Cerebellar nuclear complex (tissue), 1 donor: ENCODE data around the gene LAPTM5.

Experiments
- DNase-seq, 2 experiments: peaks; one replicate each; lab custom pipeline; 2025; lab: John Stamatoyannopoulos, UW

The LAPTM5 gene

GRCh38 chr1:30755746-30756145, 1.8 kb downstream of the LAPTM5 start:
- DNase-seq: no peak

- DNase-seq: no peak
These were observed 2.2 kb downstream of the LAPTM5 start for GRCh38 chr1:30755334-30755733.

- DNase-seq: no peak
These were observed 2.8 kb downstream of the LAPTM5 start for GRCh38 chr1:30754684-30755171.

- DNase-seq: no peak
These were observed 3.9 kb downstream of the LAPTM5 start for GRCh38 chr1:30753660-30754123.

GRCh38 chr1:30753118-30753517, 4.5 kb downstream of the LAPTM5 start:
- DNase-seq: no peak

- no peak for DNase-seq
These were observed 5.0 kb downstream of the LAPTM5 start for GRCh38 chr1:30752651-30752908.

- no peak for DNase-seq
These were observed 5.5 kb downstream of the LAPTM5 start for GRCh38 chr1:30751830-30752650.

GRCh38 chr1:30750731-30751291, 6.8 kb downstream of the LAPTM5 start:
- DNase-seq: no peak

GRCh38 chr1:30749691-30750583, 7.6 kb downstream of the LAPTM5 start:
- no peak for DNase-seq

- no peak for DNase-seq
These were observed 8.7 kb downstream of the LAPTM5 start for GRCh38 chr1:30748699-30749401.

GRCh38 chr1:30748098-30748698, 9.4 kb downstream of the LAPTM5 start:
- no peak for DNase-seq

GRCh38 chr1:30747033-30748008, 10.3 kb downstream of the LAPTM5 start:
- no peak for DNase-seq

GRCh38 chr1:30746212-30747032, 11.2 kb downstream of the LAPTM5 start:
- no peak for DNase-seq

- DNase-seq: no peak
These were observed 11.8 kb downstream of the LAPTM5 start for GRCh38 chr1:30745834-30746208.

GRCh38 chr1:30745156-30745833, 12.3 kb downstream of the LAPTM5 start:
- DNase-seq: no peak

GRCh38 chr1:30744060-30744756, 13.4 kb downstream of the LAPTM5 start:
- no peak for DNase-seq

- no peak for DNase-seq
These were observed 14.0 kb downstream of the LAPTM5 start for GRCh38 chr1:30743584-30744059.

GRCh38 chr1:30742963-30743559, 14.5 kb downstream of the LAPTM5 start:
- DNase-seq: no peak
